ENCODE results near the gene CTDSPL. TPM values are rescaled to one million over a fixed set of nuclear protein-coding genes. Genes with fewer than 3 reads are reported as not detected.

Gene CTDSPL
- total and polyA plus RNA-seq, 7 donors, result 2.7 to 24.6 (median 6.8) TPM

DNA sequence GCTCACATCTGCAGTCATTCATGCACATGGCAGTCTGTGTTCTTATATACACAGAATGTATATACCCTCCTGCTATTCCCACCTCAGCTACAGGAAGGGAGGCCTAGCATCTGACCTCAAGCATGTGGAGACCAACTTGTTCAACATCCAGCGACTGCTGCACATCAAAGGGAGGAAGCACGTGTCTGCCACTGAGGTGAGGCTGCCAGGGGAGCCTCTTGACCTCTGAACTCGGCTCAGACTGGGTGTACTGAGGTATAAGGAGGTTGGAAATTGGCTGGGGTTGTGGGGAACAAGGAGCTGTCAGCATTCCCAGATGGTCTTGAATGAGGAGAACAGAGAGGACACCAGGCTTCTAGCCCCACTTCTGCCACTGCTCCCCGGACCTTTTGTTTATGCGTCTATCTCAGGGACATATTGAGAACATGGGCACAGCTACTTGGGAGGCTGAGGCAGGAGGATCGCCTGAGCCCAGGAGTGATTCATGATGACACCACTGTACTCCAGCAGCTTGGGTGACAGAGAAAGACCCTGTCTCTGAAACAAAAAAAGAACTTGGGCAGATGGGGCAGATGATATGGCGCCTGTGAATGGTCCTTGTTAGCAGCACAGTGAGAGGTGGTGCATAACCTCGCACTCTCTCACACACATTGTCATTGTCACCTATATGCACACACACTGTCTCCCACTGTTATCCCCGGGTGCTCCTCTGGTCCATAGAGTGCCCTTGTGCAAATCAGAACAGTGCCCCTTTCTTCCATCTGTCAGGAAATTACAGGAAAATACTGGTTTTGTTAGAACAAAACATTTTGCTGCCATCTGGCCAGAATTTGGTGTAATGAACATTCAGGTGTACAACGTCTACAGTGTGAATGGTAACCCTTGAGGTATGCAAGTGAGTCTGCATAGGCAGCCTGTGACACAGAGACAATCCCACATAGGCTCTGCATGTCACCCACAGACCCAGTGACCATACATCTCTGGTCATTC lies 134.3 kb downstream of the CTDSPL start:
- no peak overlapping the region for H3K4me3 ChIP-seq
- no peaks in the 10 kb centered on the region for H3K36me3 ChIP-seq (ENCODE audit: insufficient read depth in 1 of 2, low read depth in 1 of 2)
- no peak for ATAC-seq
- no peak overlapping the region for H3K27ac ChIP-seq
- intact Hi-C loops (cut with DNase I), result no loop called here
- 84 to 90% (median 89%) methylated on average over 10 of the region's 10 CpGs for WGBS, 3 donors
- DNase-seq, result no peak
- no peaks in the 10 kb centered on the region for H3K27me3 ChIP-seq (ENCODE audit: insufficient read depth in 3 of 3, low read length in 2 of 3)
- no peaks in the 10 kb centered on the region for H3K9me3 ChIP-seq
- H3K4me1 ChIP-seq, result peaks cover 4% of the 10 kb centered on the region
- TF ChIP-seq, protein P1, sequence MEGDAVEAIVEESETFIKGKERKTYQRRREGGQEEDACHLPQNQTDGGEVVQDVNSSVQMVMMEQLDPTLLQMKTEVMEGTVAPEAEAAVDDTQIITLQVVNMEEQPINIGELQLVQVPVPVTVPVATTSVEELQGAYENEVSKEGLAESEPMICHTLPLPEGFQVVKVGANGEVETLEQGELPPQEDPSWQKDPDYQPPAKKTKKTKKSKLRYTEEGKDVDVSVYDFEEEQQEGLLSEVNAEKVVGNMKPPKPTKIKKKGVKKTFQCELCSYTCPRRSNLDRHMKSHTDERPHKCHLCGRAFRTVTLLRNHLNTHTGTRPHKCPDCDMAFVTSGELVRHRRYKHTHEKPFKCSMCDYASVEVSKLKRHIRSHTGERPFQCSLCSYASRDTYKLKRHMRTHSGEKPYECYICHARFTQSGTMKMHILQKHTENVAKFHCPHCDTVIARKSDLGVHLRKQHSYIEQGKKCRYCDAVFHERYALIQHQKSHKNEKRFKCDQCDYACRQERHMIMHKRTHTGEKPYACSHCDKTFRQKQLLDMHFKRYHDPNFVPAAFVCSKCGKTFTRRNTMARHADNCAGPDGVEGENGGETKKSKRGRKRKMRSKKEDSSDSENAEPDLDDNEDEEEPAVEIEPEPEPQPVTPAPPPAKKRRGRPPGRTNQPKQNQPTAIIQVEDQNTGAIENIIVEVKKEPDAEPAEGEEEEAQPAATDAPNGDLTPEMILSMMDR (IDR thresholded peaks at IDR 0.05), result no peak

DNA sequence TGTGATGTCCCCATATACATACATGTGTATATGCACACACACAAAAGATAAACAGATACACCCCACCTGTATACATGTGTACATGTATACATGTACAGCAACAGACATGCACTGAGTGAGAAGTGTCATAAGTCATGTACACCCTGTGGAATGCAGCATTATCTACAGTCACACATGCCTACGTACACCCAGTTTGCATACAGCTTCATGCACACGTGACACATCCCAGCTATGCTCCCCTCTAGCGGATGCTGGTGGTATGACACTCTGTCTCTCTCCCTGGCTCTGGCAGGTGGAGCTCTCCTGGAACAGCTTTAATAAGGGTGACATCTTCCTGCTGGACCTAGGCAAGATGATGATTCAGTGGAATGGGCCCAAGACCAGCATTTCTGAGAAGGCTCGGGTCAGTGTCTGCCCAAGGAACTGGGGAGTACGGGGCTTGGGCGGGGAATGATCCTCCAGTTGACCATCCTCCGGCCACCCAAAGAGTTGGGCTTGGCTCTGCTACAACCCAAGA lies 135.2 kb downstream of the CTDSPL start:
- peak; percentile 60 to 76 for DNase-seq
- H3K9me3 ChIP-seq, result no peaks in the 10 kb centered on the region
- H3K4me3 ChIP-seq, result no peak overlapping the region
- H3K27ac ChIP-seq, result no peak overlapping the region
- H3K4me1 ChIP-seq, result peaks cover 4% of the 10 kb centered on the region
- no peaks in the 10 kb centered on the region for H3K27me3 ChIP-seq (ENCODE audit: insufficient read depth in 3 of 3, low read length in 2 of 3)
- TF ChIP-seq, protein P1 (IDR thresholded peaks at IDR 0.05), result peak; percentile 78
- WGBS, 3 donors, result 55 to 58% (median 58%) methylated on average over 7 of the region's 7 CpGs
- intact Hi-C loops (cut with DNase I), result no loop called here
- H3K36me3 ChIP-seq (ENCODE audit: insufficient read depth in 1 of 2, low read depth in 1 of 2), result no peaks in the 10 kb centered on the region
- peak; percentile 31 to 57 (median 54) for ATAC-seq

DNA sequence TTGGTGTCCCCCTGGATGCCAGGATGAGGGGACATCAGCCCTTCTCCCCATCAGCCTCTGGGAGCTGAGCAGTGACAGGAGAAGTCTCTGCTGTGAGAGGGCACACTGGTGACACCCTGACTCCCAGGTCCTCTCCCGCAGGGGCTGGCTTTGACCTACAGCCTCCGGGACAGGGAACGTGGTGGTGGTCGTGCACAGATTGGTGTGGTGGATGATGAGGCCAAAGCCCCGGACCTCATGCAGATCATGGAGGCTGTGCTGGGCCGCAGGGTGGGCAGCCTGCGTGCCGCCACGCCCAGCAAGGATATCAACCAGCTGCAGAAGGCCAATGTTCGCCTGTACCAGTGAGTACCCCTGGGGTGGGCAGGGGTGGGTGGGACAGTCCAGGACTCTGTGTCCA lies 135.7 kb downstream of the CTDSPL start:
- H3K4me1 ChIP-seq, result peaks cover 4% of the 10 kb centered on the region
- intact Hi-C loops (cut with DNase I), result no loop called here

DNA sequence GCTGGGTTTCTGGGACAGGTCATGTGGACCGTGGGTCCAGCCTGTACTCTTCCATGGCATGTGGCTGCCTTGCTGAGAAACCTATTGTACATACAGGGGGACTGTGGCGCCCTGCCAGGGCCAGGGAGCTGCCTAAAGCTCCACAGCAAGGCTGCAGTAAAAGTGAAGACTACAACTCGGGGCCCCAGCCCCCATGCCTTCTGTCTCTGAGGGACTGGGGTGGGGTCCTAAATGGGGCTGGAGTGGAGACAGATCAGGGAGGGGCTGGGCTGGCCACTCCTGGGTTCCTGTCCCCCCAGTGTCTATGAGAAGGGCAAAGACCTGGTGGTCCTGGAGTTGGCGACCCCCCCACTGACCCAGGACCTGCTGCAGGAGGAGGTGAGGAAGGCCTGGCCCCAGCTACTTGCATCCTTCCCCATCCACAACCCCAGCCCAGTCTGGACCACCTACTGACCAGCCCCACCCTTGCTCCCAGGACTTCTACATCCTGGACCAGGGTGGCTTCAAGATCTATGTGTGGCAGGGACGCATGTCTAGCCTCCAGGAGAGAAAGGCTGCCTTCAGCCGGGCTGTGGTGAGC lies 136.2 kb downstream of the CTDSPL start:
- no peaks in the 10 kb centered on the region for H3K27me3 ChIP-seq (ENCODE audit: insufficient read depth in 3 of 3, low read length in 2 of 3)
- H3K27ac ChIP-seq, result no peak overlapping the region
- H3K4me3 ChIP-seq, result no peak overlapping the region
- intact Hi-C loops (cut with DNase I), result no loop called here
- H3K36me3 ChIP-seq (ENCODE audit: insufficient read depth in 1 of 2, low read depth in 1 of 2), result no peaks in the 10 kb centered on the region
- peak in 1 of 4 donors; percentile 1 for ATAC-seq
- no peaks in the 10 kb centered on the region for H3K9me3 ChIP-seq
- TF ChIP-seq, protein P1 (IDR thresholded peaks at IDR 0.05), result no peak
- peaks cover 4% of the 10 kb centered on the region for H3K4me1 ChIP-seq
- DNase-seq, result peak in 1 of 2 donors; percentile 62
- 80 to 92% (median 89%) methylated on average over 6 of the region's 6 CpGs for WGBS, 3 donors

More for the DNA sequence above, 135.7 kb downstream of the CTDSPL start:
- H3K27ac ChIP-seq, result no peak overlapping the region
- H3K9me3 ChIP-seq, result no peaks in the 10 kb centered on the region
- TF ChIP-seq, protein P1 (IDR thresholded peaks at IDR 0.05), result no peak
- ATAC-seq, result no peak
- peak in 1 of 2 donors; percentile 48 for DNase-seq
- WGBS, 3 donors, result 87 to 93% (median 89%) methylated on average over 10 of the region's 10 CpGs
- H3K36me3 ChIP-seq (ENCODE audit: insufficient read depth in 1 of 2, low read depth in 1 of 2), result no peaks in the 10 kb centered on the region
- H3K4me3 ChIP-seq, result no peak overlapping the region
- H3K27me3 ChIP-seq (ENCODE audit: insufficient read depth in 3 of 3, low read length in 2 of 3), result no peaks in the 10 kb centered on the region

All from psoas muscle (tissue), 8 donors.